T-cell (primary cell): ENCODE results near the gene CHRNA4. TPM values are rescaled to one million over a fixed set of nuclear protein-coding genes. Genes with fewer than 3 reads are reported as not detected.

Experiments
- ATAC-seq, 4 experiments: fragments of 200-7000 bp in 3 of 4; fragments of 150-1000 bp in 1 of 4; cut with Tn5 transposase; replicated peaks in 1 of 4; 1 replicate in 3 of 4; 2 replicates in 1 of 4; pipeline ENCODE4 v1.10.0; 2021; ENCODE audit warnings: moderate library complexity in 3 of 4, mild to moderate bottlenecking in 2 of 4, moderate number of reproducible peaks in 1 of 4
- CTCF ChIA-PET, 2 donors: fragments of 300-600 bp; sonication (Branson Sonifier 250); formaldehyde crosslinking; loops; one replicate each; lab custom pipeline; 2022; ENCODE audit warnings: antibody characterized with exemption in 2 of 2; lab: Charles Lee
- POLR2A ChIA-PET, 2 donors: fragments of 300-600 bp; sonication (Branson Sonifier 250); formaldehyde crosslinking; loops; one replicate each; lab custom pipeline; 2022; ENCODE audit warnings: antibody characterized with exemption in 2 of 2; lab: Charles Lee
- DNase-seq, 35 experiments: peaks; one replicate each; pipeline versions ENCODE4 v3.0.0 to v3.0.0-alpha.2; 2013 to 2023
- H3K27ac ChIP-seq: one replicate; pipeline ENCODE4 v1.5.1; 2013; ENCODE audit warnings: low read length
- H3K27me3 ChIP-seq, 2 experiments: replicated peaks in 1 of 2; 1 replicate in 1 of 2; 2 replicates in 1 of 2; pipeline versions ENCODE4 v1.6.1 to v1.7.0; 2013; ENCODE audit warnings: low read length in 1 of 2, mixed read lengths in 1 of 2; ENCODE audit not compliant: control insufficient read depth in 2 of 2, insufficient read depth in 2 of 2; ENCODE audit errors: extremely low read depth in 1 of 2
- H3K36me3 ChIP-seq, 2 donors: 1 replicate in 1 of 2; 2 replicates in 1 of 2; pipeline versions ENCODE4 v1.6.1 to v1.7.0; 2013; ENCODE audit warnings: low read length in 1 of 2; ENCODE audit not compliant: control insufficient read depth in 2 of 2, insufficient read depth in 1 of 2; ENCODE audit errors: extremely low read depth in 1 of 2
- H3K4me1 ChIP-seq, 2 experiments: 1 replicate in 1 of 2; 2 replicates in 1 of 2; pipeline versions ENCODE4 v1.6.1 to v1.7.0; 2013; ENCODE audit warnings: low read length in 2 of 2, mixed read lengths in 1 of 2; ENCODE audit not compliant: insufficient read depth in 2 of 2, control insufficient read depth in 1 of 2; ENCODE audit errors: extremely low read depth in 1 of 2
- H3K4me3 ChIP-seq, 2 donors: 1 replicate in 1 of 2; 2 replicates in 1 of 2; pipeline versions ENCODE4 v1.5.1 to v1.7.0; 2013; ENCODE audit warnings: mild to moderate bottlenecking in 2 of 2, low read length in 1 of 2, moderate library complexity in 1 of 2; ENCODE audit not compliant: control insufficient read depth in 1 of 2; ENCODE audit errors: extremely low read depth in 1 of 2
- H3K9me3 ChIP-seq: 2 replicates; pipeline ENCODE4 v1.7.0; 2013
- H3K27ac Mint-ChIP-seq, 2 donors: one replicate each; pipeline ENCODE4 v1.8.0; 2020 to 2021; ENCODE audit warnings: mild to moderate bottlenecking in 2 of 2, mixed read lengths in 2 of 2
- H3K27me3 Mint-ChIP-seq, 2 donors: one replicate each; pipeline ENCODE4 v1.8.0; 2021 to 2022; ENCODE audit warnings: mixed read lengths in 2 of 2
- H3K36me3 Mint-ChIP-seq: one replicate; pipeline ENCODE4 v1.8.0; 2021; ENCODE audit warnings: mixed read lengths
- H3K4me1 Mint-ChIP-seq, 3 donors: one replicate each; pipeline ENCODE4 v1.8.0; 2020 to 2022; ENCODE audit warnings: mixed read lengths in 3 of 3, mild to moderate bottlenecking in 1 of 3
- H3K4me3 Mint-ChIP-seq, 3 donors: one replicate each; pipeline ENCODE4 v1.8.0; 2020 to 2022; ENCODE audit warnings: mild to moderate bottlenecking in 3 of 3, mixed read lengths in 3 of 3, moderate library complexity in 3 of 3
- H3K9me3 Mint-ChIP-seq, 3 donors: one replicate each; pipeline ENCODE4 v1.8.0; 2020 to 2022; ENCODE audit warnings: mixed read lengths in 3 of 3
- WGBS: methylation state at CpG from one replicate; pipeline ENCODE4 v1.1.5; 2013; ENCODE audit warnings: missing lambda C conversion rate; ENCODE audit not compliant: insufficient coverage; 5-methylcytosine and 5-hydroxymethylcytosine counted together
- total RNA-seq, 35 experiments: library from RNA in 6 of 35; stranded (reverse) in 6 of 35; fragments of 120-200 nt in 1 of 35; gene quantifications; one replicate each; pipeline versions ENCODE4 v1.2.1 to v1.2.4 and lab custom pipeline; 2013 to 2026

The CHRNA4 gene
- total RNA-seq, 5 donors from 2014 or later (not counting 1 experiment from before 2014, with no cell fraction given), result not detected

DNA sequence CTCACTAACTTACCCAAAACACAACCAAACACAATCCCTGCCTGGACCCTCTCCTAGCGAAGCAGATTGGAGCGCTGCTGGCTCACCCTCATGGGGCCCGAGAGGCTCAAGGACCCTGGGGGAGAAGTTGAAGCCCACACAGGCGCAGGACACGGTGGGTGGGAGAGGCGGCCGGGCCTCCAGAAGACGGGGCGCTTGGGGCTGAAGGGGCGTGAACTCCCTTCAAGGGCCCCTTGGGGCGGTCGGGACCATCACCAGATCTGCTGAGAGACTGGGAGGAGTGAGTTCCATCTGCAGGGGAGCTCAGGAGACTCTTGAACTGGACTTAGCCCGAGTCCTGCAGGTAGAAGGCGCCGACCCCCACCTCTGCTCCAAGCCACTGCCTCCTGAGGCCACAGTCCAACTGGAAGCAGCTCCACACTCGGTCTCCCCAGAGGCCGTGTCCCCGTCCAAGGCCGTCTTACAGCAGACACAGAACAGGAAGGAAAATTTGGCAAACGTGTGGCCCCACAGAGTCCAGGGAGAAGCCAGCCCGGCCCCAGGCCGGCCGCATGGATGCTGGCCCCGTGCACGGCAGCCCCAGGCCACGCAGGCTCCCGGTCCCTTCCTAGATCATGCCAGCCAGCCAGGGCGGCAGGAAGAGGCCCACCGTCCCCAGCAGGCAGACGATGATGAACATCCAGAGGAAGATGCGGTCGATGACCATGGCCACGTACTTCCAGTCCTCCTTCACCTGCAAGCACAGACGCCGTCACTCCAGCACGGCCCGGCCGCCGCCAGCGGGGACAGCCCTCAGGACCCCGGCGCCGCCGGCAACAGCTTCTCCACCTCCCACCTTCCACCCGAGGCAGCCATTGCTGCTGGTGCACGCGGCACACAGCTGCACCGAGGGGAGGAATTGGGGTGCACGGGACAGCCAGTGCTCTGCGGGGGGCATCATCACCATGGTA, 14.7 kb downstream of the CHRNA4 start:
- Histone ChIP-seq H3K27me3 (peaks cover 0 to 32% of the 10 kb centered on the region in 2 experiments), H3K4me3 (no peak overlapping the region), H3K36me3 (no peaks in the 10 kb centered on the region), H3K27ac (no peak overlapping the region), H3K9me3 (no peaks in the 10 kb centered on the region), H3K4me1 (no peaks in the 10 kb centered on the region)
- Mint-ChIP-seq H3K9me3 (peaks cover 0 to 4% (median 3%) of the 10 kb centered on the region in 3 donors), H3K27ac (no peak overlapping the region), H3K36me3 (no peaks in the 10 kb centered on the region), H3K4me1 (no peaks in the 10 kb centered on the region), H3K27me3 (peaks cover 7 to 17% of the 10 kb centered on the region in 2 donors), H3K4me3 (no peak overlapping the region)
- ATAC-seq (no peak), DNase-seq (no peak)
- CTCF ChIA-PET, result no interaction called here
- 68% methylated on average over 40 of the region's 50 CpGs for WGBS
- POLR2A ChIA-PET, result no interaction called here

DNA sequence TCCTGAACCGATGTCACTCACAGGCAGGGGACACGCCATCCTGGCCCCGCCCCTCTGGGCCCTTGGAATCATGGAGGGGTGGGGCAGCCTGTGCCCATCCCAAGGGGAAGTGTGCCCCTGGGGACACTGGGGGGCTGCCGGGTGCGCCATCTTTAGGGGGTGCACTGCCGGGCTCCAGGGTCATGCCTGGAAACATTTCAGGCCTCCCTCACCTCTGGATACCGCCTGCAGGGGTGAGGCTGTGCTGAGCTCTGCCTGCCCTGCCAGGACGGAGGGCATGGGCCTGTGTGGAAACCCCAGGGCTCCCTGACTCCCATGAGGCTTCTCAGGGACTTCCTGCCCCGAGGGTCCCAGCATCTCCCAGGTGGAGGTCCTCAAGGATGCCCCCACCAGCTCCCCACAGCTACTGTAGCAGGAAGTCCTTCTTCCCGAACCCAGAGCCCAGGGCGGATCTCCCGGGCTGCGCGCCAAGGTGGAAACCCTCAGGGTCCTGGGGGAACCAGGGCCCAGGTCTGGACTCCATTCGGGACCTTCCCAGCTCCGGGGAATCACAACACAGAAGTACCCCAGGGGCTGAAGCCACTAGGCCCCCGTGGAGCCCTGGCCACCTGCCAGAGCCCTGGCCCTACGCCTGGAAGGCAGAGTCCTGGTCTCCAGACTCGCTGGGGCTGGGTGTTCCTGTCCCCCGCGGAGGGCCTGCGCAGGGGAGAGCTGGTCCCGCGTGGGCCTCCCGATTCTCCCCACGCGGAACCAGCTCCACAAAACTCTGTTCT, 15.6 kb downstream of the CHRNA4 start:
- Mint-ChIP-seq H3K4me1 (no peaks in the 10 kb centered on the region), H3K4me3 (no peak overlapping the region), H3K27me3 (peaks cover 13 to 21% of the 10 kb centered on the region in 2 donors), H3K27ac (no peak overlapping the region), H3K9me3 (peaks cover 0 to 4% (median 3%) of the 10 kb centered on the region in 3 donors), H3K36me3 (no peaks in the 10 kb centered on the region)
- H3K36me3 ChIP-seq, result no peaks in the 10 kb centered on the region
- 73% methylated on average over 26 of the region's 27 CpGs for WGBS
- no peak overlapping the region for H3K4me3 ChIP-seq
- H3K27me3 ChIP-seq, result peaks cover 0 to 32% of the 10 kb centered on the region in 2 experiments
- DNase-seq (no peak), ATAC-seq (no peak)
- CTCF ChIA-PET, result no interaction called here
- H3K9me3 ChIP-seq, result no peaks in the 10 kb centered on the region
- POLR2A ChIA-PET, result no interaction called here
- H3K4me1 ChIP-seq, result no peaks in the 10 kb centered on the region
- H3K27ac ChIP-seq, result no peak overlapping the region

DNA sequence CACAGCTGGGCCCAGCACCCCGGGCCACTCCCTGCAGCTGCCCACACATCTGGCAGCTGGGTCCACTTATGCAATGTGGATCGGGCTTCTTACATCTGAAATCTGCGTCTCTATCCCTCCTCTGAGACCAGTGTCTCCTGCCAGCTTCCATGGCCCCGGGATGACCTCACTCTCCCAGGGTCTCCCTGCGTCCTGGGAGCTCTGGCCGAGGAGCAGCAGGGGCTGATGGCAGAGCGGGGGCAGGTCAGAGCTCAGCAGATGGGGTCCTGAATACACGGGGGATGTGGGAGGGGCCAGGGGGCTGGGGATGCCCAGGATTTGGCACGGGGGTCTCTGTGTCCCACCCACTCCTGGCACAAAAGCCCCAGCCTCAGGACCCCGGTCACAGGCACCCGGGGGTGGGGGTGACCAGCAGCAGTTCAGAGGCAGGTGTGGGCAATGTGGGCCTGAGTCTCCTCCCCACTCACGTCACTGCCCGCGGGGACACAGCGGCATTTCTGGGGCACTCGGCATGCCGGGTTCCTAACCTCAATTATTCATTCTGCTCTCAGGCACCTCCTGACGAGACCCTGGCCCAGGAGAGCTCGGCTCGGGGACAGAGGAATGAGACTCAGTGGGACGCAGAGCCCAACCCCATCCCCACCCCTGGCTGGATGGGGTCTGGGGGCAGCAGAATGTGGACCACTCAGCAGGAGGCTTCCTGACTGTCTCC, 16.4 kb downstream of the CHRNA4 start:
- POLR2A ChIA-PET, result no interaction called here
- CTCF ChIA-PET, result no interaction called here
- 73% methylated on average over 8 of the region's 21 CpGs for WGBS
- Histone ChIP-seq H3K9me3 (no peaks in the 10 kb centered on the region), H3K4me1 (no peaks in the 10 kb centered on the region), H3K4me3 (no peak overlapping the region), H3K27ac (no peak overlapping the region), H3K36me3 (no peaks in the 10 kb centered on the region), H3K27me3 (peaks cover 0 to 32% of the 10 kb centered on the region in 2 experiments)
- no peaks in the 10 kb centered on the region for H3K36me3 Mint-ChIP-seq
- ATAC-seq (no peak), DNase-seq (no peak)
- peaks cover 18 to 21% of the 10 kb centered on the region in 2 donors for H3K27me3 Mint-ChIP-seq
- no peaks in the 10 kb centered on the region for H3K4me1 Mint-ChIP-seq
- no peak overlapping the region for H3K27ac Mint-ChIP-seq
- no peak overlapping the region for H3K4me3 Mint-ChIP-seq
- H3K9me3 Mint-ChIP-seq, result no peaks in the 10 kb centered on the region

DNA sequence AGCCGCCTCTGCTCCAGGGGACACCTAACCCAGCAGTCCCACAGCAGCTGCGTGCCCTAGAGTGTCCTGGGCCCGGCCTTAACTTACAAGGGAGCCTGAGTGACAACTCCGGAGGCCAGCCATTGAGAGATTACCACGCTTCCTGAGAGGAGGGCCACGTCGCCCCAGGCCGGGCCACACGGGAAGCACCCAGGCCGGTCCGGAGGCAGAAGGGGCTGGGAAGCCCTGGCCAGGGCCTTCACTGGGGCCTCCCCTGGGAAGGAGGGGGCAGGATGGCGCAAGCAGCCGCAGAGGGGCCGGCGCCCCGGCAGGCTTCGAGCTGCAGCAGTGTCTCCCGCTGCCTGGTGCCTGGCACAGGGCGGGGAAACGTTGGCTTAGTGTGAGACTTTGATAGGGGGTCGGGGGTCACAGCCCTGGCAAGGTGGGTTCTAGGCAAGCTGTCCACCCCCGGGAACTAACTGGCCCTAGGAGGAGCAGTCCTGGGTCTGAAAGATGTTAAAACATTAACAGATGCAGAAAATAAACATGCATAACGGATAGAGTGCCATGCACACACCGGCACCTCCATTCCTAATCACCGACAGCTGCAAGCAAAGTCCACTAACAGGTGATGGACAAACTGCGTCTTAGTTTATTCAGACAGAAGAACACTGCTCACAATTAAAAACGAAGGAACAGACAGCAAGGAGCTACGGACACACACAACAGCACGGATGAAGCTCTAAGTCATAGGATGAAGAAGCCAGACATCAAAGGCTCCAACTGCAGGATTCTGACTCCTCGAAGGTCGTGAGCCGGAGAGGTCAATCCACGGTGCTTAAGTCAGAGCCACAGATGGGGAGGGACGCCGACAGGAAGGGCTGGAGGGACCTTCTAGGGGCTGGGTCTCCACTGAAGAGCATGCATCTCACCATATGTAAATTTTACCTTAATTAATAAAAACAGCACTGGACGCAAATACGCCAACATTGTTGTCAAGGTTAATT, 17.4 kb downstream of the CHRNA4 start:
- no peaks in the 10 kb centered on the region for H3K4me1 ChIP-seq
- ATAC-seq (no peak), DNase-seq (no peak)
- WGBS, result 66% methylated on average over 24 of the region's 37 CpGs
- CTCF ChIA-PET, result no interaction called here
- Mint-ChIP-seq H3K9me3 (no peaks in the 10 kb centered on the region), H3K4me1 (no peaks in the 10 kb centered on the region), H3K27ac (no peak overlapping the region), H3K36me3 (no peaks in the 10 kb centered on the region), H3K27me3 (peaks cover 21 to 22% of the 10 kb centered on the region in 2 donors), H3K4me3 (no peak overlapping the region)
- H3K9me3 ChIP-seq, result no peaks in the 10 kb centered on the region
- H3K27me3 ChIP-seq, result peaks cover 0 to 34% of the 10 kb centered on the region in 2 experiments
- H3K36me3 ChIP-seq, result no peaks in the 10 kb centered on the region
- POLR2A ChIA-PET, result no interaction called here
- H3K27ac ChIP-seq, result no peak overlapping the region
- no peak overlapping the region for H3K4me3 ChIP-seq

DNA sequence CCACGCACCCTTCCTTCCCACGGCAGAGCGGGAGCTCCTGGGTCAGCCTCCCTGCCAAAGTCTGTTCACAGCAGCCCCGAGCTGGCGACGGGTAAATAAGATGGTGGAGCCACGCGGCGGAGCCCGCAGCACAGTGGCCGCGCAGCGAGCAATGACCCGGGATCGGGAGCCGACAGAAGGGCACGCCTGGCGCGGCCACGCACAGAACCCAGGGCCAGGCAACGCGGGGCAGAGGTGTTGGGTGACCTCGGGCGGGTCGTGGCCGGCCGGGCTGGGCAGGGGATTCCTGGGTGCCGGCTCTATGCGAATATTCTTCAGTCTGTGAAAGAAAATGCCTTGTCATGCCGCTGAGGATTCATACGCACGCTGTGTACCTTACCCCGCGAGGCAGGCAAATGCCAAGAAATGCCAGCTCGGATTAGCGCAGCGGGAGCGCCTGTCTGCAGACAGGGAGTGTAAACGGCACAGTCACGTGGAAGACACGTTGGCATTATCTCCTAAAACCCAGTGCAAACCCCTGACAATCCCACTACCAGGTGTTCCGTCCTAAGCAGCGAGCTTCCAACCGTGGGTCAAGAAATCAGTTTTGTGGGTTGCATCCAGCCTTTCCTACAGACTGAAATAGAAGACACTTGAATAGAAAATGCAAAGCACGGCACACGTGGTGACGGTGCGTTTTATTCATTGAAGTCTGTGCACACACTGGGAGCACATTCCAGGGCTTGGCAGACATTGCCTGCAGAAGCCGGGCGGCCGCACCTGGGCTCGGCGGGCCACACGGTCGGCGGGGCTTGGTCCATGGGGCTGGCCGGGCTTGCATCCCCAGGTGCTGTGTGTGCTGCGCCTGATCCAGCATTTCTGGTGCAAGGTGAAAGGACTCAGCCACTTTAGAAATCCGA, 18.3 kb downstream of the CHRNA4 start:
- no peaks in the 10 kb centered on the region for H3K9me3 ChIP-seq
- no peaks in the 10 kb centered on the region for H3K4me1 Mint-ChIP-seq
- H3K27ac Mint-ChIP-seq, result no peak overlapping the region
- CTCF ChIA-PET, result no interaction called here
- no peaks in the 10 kb centered on the region for H3K36me3 ChIP-seq
- 91% methylated on average over 57 of the region's 59 CpGs for WGBS
- H3K4me3 Mint-ChIP-seq, result no peak overlapping the region
- H3K27ac ChIP-seq, result no peak overlapping the region
- no peaks in the 10 kb centered on the region for H3K36me3 Mint-ChIP-seq
- H3K27me3 Mint-ChIP-seq, result peaks cover 21 to 29% of the 10 kb centered on the region in 2 donors
- H3K9me3 Mint-ChIP-seq, result no peaks in the 10 kb centered on the region
- no peak for DNase-seq
- H3K4me3 ChIP-seq, result no peak overlapping the region
- no peak for ATAC-seq
- POLR2A ChIA-PET, result no interaction called here
- H3K4me1 ChIP-seq, result no peaks in the 10 kb centered on the region
- peaks cover 0 to 35% of the 10 kb centered on the region in 2 experiments for H3K27me3 ChIP-seq
